Smooth muscle cell (in vitro differentiated cells): ENCODE results near the gene PTCH2. TPM values are rescaled to one million over a fixed set of nuclear protein-coding genes. Genes with fewer than 3 reads are reported as not detected.

ENCODE experiments used
- DNase-seq: peaks from one replicate; lab custom pipeline; 2025; ENCODE audit not compliant: unreplicated experiment; lab: John Stamatoyannopoulos, UW
- H2AFZ ChIP-seq: fragments of 200-600 bp; sonication (generic); 2 replicates; pipeline ENCODE4 v1.6.0; 2016; ENCODE audit warnings: antibody characterized with exemption, low read depth, mild to moderate bottlenecking
- H3F3A ChIP-seq: fragments of 200-600 bp; sonication (generic); 2 replicates; pipeline ENCODE4 v1.6.0; 2017; ENCODE audit warnings: antibody characterized with exemption, low read depth
- H3K27ac ChIP-seq: fragments of 200-600 bp; sonication (generic); 2 replicates; pipeline ENCODE4 v1.5.1; 2016; ENCODE audit warnings: low read depth, mild to moderate bottlenecking
- H3K27me3 ChIP-seq: fragments of 200-600 bp; sonication (generic); 2 replicates; pipeline ENCODE4 v1.6.1; 2016; ENCODE audit warnings: low read depth, mild to moderate bottlenecking
- H3K36me3 ChIP-seq: fragments of 200-600 bp; sonication (generic); 2 replicates; pipeline ENCODE4 v1.5.1; 2016; ENCODE audit warnings: low read depth
- H3K4me1 ChIP-seq: fragments of 200-600 bp; sonication (generic); 2 replicates; pipeline ENCODE4 v1.5.1; 2016; ENCODE audit warnings: low read depth
- H3K4me2 ChIP-seq: fragments of 200-600 bp; sonication (generic); 2 replicates; pipeline ENCODE4 v1.6.0; 2016; ENCODE audit warnings: mild to moderate bottlenecking
- H3K4me3 ChIP-seq: fragments of 200-600 bp; sonication (generic); 2 replicates; pipeline ENCODE4 v1.5.1; 2016; ENCODE audit warnings: mild to moderate bottlenecking
- H3K79me2 ChIP-seq: fragments of 200-600 bp; sonication (generic); 2 replicates; pipeline ENCODE4 v1.6.0; 2016; ENCODE audit warnings: low read depth, mild to moderate bottlenecking
- H3K9ac ChIP-seq: fragments of 200-600 bp; sonication (generic); 2 replicates; pipeline ENCODE4 v1.6.0; 2016; ENCODE audit warnings: low read depth
- H3K9me3 ChIP-seq: fragments of 200-600 bp; sonication (generic); replicated peaks from 2 replicates; pipeline ENCODE4 v1.5.1; 2016; ENCODE audit warnings: low read depth
- H4K20me1 ChIP-seq: fragments of 200-600 bp; sonication (generic); 2 replicates; pipeline ENCODE4 v1.6.0; 2016; ENCODE audit warnings: low read depth
- WGBS: methylation state at CpG from one replicate; pipeline ENCODE4 v1.1.7; 2016; ENCODE audit warnings: low lambda C conversion rate; 5-methylcytosine and 5-hydroxymethylcytosine counted together
- polyA plus RNA-seq: library from polyadenylated mRNA; unstranded; fragments of >200 nt; fragmentation: Nextera tagmentation; extraction: Ambion mirVana; gene quantifications from 2 replicates; pipeline ENCODE4 v1.2.1, GENCODE V29; 2016
- total RNA-seq: library from RNA; depleted of rRNA; stranded (reverse); fragments of >200 nt; gene quantifications from 2 replicates; pipeline ENCODE4 v1.2.3, GENCODE V29; 2014
- TF ChIP-seq, protein P1 (sequence below): fragments of 200-600 bp; sonication (generic); IDR thresholded peaks from 2 replicates; pipeline ENCODE4 v1.5.1; 2017; ENCODE audit warnings: borderline replicate concordance, mild to moderate bottlenecking, antibody characterized with exemption; ENCODE audit not compliant: insufficient read depth, poor library complexity, severe bottlenecking

Gene PTCH2
- total and polyA plus RNA-seq, 2 experiments from 2014 or later: 0.43 TPM; not detected in 1

DNA sequence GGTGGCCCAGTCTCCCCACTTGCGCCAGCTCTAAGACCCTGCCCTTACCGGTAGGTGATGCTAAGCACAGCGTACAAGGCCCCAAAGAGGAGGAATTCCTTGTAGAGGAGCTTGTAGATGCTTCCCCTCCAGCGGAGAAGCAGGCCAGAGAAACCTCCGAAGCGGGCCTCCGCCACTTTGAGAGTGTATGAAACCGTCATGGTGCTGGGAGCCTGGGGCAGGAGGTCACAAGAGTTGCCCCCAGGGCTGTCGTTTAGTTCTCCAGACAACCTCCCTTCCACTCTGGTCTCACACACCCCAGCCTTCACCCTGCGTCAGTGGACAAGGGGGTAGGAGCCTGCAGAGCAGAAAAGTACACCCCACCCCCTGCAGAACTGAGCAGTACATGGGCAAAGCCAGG is 55.5 kb downstream of the PTCH2 start:
- Histone ChIP-seq H3K9ac (no peak overlapping the region), H2AFZ (no peak overlapping the region)

DNA sequence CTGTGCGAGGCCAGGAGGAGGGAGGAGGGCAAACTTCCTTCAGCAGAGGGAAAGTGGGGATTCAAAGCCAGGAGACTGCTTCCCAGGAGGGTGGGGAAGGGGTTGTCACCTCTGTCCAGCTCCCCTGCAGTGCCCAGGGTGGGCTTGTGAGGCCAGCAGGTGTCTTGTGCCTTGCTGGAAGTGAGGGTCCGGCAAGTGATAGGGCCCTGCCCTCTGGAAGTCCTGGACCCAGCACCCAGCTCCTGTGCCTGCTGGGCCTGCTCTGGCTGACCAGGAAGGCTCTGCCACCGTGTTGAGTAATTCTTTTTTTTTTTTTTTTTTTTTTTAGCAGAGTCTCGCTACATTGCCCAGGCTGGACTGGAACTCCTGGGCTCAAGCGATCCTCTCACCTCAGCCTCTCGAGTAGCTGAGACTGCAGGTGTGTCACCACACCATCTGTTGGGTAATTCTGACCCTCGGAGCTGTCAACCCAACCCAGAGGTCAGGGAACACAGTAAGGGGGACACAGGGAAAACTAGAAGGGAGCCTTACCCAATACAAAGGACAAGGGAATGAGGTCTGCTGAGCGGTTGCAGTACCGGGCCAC is 56.1 kb downstream of the PTCH2 start:
- TF ChIP-seq, protein P1, sequence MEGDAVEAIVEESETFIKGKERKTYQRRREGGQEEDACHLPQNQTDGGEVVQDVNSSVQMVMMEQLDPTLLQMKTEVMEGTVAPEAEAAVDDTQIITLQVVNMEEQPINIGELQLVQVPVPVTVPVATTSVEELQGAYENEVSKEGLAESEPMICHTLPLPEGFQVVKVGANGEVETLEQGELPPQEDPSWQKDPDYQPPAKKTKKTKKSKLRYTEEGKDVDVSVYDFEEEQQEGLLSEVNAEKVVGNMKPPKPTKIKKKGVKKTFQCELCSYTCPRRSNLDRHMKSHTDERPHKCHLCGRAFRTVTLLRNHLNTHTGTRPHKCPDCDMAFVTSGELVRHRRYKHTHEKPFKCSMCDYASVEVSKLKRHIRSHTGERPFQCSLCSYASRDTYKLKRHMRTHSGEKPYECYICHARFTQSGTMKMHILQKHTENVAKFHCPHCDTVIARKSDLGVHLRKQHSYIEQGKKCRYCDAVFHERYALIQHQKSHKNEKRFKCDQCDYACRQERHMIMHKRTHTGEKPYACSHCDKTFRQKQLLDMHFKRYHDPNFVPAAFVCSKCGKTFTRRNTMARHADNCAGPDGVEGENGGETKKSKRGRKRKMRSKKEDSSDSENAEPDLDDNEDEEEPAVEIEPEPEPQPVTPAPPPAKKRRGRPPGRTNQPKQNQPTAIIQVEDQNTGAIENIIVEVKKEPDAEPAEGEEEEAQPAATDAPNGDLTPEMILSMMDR: no peak
- Histone ChIP-seq H3K9me3 (no peaks in the 10 kb centered on the region), H3K9ac (no peak overlapping the region), H3K4me2 (no peak overlapping the region), H3K79me2 (no peaks in the 10 kb centered on the region), H4K20me1 (no peaks in the 10 kb centered on the region), H2AFZ (no peak overlapping the region), H3F3A (peaks cover 10% of the 10 kb centered on the region), H3K4me3 (no peak overlapping the region), H3K4me1 (peaks cover 12% of the 10 kb centered on the region), H3K36me3 (no peaks in the 10 kb centered on the region), H3K27me3 (no peaks in the 10 kb centered on the region), H3K27ac (no peak overlapping the region)
- no peak for DNase-seq
- 89% methylated on average over 9 of the region's 9 CpGs for WGBS

More for the DNA sequence above, 55.5 kb downstream of the PTCH2 start:
- Histone ChIP-seq H3K79me2 (no peaks in the 10 kb centered on the region), H4K20me1 (no peaks in the 10 kb centered on the region), H3K27ac (no peak overlapping the region), H3K4me3 (no peak overlapping the region), H3K36me3 (no peaks in the 10 kb centered on the region), H3K4me2 (no peak overlapping the region), H3K9me3 (no peaks in the 10 kb centered on the region), H3K4me1 (peaks cover 12% of the 10 kb centered on the region), H3F3A (peaks cover 10% of the 10 kb centered on the region), H3K27me3 (no peaks in the 10 kb centered on the region)
- TF ChIP-seq, protein P1: no peak
- 90% methylated on average over 10 of the region's 10 CpGs for WGBS
- DNase-seq: no peak

DNA sequence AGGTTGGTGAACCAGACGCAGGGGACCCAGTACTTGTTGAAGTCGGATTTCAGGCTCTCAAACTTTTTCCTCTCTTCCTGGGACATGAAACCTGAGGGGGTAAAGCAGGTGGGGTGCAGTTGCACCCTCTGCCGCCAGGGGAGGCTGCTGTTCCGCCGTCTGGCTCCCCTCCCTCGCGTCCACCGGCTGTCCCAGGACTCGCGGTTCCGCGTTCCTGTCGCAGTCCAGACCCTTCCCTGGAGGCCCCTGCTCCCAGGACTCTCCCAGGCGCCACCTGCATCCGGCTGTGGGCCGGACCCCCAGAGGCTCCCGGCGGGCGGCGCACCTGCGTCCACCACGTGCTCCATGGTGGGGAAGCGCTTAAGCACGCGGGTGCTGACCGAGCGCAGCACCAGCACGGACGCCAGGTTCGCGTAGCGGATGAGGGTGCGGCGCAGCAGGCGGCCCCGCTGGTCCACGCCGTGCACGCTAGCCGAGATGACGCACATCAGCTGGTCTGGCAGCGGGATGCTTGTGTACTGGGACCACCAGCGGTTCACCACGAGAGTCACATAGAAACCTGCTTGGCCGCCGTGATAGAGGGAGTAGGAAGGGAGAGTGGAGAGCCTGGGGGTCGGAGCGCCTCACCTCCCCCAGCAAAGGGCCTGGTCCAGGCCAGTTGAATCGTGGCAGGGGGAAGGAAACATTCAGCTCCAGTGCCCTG is 56.8 kb downstream of the PTCH2 start:
- H3F3A ChIP-seq: peaks cover 10% of the 10 kb centered on the region
- H3K9me3 ChIP-seq: no peaks in the 10 kb centered on the region
- no peak overlapping the region for H3K9ac ChIP-seq
- peak overlapping the region; percentile 28 for H3K4me3 ChIP-seq
- DNase-seq: no peak
- H3K27me3 ChIP-seq: no peaks in the 10 kb centered on the region
- no peaks in the 10 kb centered on the region for H3K79me2 ChIP-seq
- H3K36me3 ChIP-seq: no peaks in the 10 kb centered on the region
- TF ChIP-seq, protein P1: peak; percentile 92
- peaks cover under 1% of the 10 kb centered on the region for H4K20me1 ChIP-seq
- WGBS: 12% methylated on average over 47 of the region's 49 CpGs
- no peak overlapping the region for H2AFZ ChIP-seq
- peak overlapping the region; percentile 74 for H3K4me2 ChIP-seq
- no peak overlapping the region for H3K27ac ChIP-seq
- H3K4me1 ChIP-seq: peaks cover 12% of the 10 kb centered on the region
